HCT116 (cell line): ENCODE measurements around the gene FRY. TPM values are rescaled to one million over a fixed set of nuclear protein-coding genes. Genes with fewer than 3 reads are reported as not detected.
"Not testable (repeated sequence)": the region's sequence is repeated elsewhere in the genome, so short reads cannot be mapped to it uniquely, and the experiment has no call there.

Experiments used
- ATAC-seq: fragments of 200-7000 bp; cut with Tn5 transposase; 2 replicates; pipeline ENCODE4 v1.9.1; 2020; ENCODE audit warnings: mild to moderate bottlenecking, moderate library complexity
- BruUV-seq: library from RNA; stranded (reverse); fragments of 400-500 nt; replicated peaks from 2 replicates; lab custom pipeline; 2021; lab: Mats Ljungman, UMichigan
- CTCF ChIA-PET: fragments of 300-600 bp; sonication (Branson Sonifier 250); formaldehyde crosslinking; loops from one replicate; lab custom pipeline; 2021; ENCODE audit warnings: antibody characterized with exemption; lab: Charles Lee
- POLR2A ChIA-PET: fragments of 300-600, 350-600 bp; sonication (Branson Sonifier 250); formaldehyde crosslinking; loops from one replicate; lab custom pipeline; 2021; ENCODE audit warnings: antibody characterized with exemption; lab: Charles Lee
- RAD21 ChIA-PET, 2 experiments: fragments of 300-600 bp; sonication (Branson Sonifier 250); formaldehyde crosslinking; loops; one replicate each; lab custom pipeline; 2023; ENCODE audit warnings: low total read pairs in 2 of 2; ENCODE audit not compliant: uncharacterized antibody in 2 of 2, unreplicated experiment in 2 of 2, low non-redundant PET in 1 of 2; lab: Charles Lee
- DNase-seq: peaks from one replicate; pipeline ENCODE4 v3.0.0-alpha.2; 2010; ENCODE audit warnings: low read depth, low spot score
- H2AFZ ChIP-seq: fragments of 200-600 bp; shearing (Covaris generic), sonication (generic); 2 replicates; pipeline ENCODE4 v1.6.1; 2017; ENCODE audit warnings: low read depth, mixed run types, mixed read lengths, antibody characterized with exemption, low read length; ENCODE audit not compliant: poor library complexity, severe bottlenecking
- H3K27ac ChIP-seq: 2 replicates; pipeline ENCODE4 v1.5.1; 2012; ENCODE audit warnings: low read depth, low read length
- H3K27me3 ChIP-seq: fragments of 200-600 bp; sonication (generic); 2 replicates; pipeline ENCODE4 v1.6.1; 2016; ENCODE audit warnings: mixed run types, low read length, mixed read lengths; ENCODE audit not compliant: insufficient read depth
- H3K36me3 ChIP-seq, 2 experiments: fragments of 200-500 bp in 1 of 2; fragments of 200-600 bp in 1 of 2; sonication (Bioruptor generic) in 1 of 2; sonication (generic) in 1 of 2; 2 replicates each; pipeline versions ENCODE4 v1.5.1 to v1.6.1; 2014 to 2016; ENCODE audit warnings: low read length in 2 of 2, inconsistent platforms in 1 of 2, mixed read lengths in 1 of 2, mixed run types in 1 of 2; ENCODE audit not compliant: insufficient read depth in 2 of 2, control insufficient read depth in 1 of 2
- H3K4me1 ChIP-seq, 2 experiments: fragments of 200-600 bp in 1 of 2; sonication (generic) in 1 of 2; 2 replicates each; pipeline versions ENCODE4 v1.5.1 to v1.6.1; 2012 to 2017; ENCODE audit warnings: low read length in 2 of 2, inconsistent platforms in 1 of 2, mild to moderate bottlenecking in 1 of 2, mixed read lengths in 1 of 2, mixed run types in 1 of 2, moderate library complexity in 1 of 2; ENCODE audit not compliant: insufficient read depth in 2 of 2, control insufficient read depth in 1 of 2
- H3K4me2 ChIP-seq: fragments of 200-600 bp; sonication (generic); 2 replicates; pipeline ENCODE4 v1.6.1; 2017; ENCODE audit warnings: mixed run types, low read length, mixed read lengths
- H3K4me3 ChIP-seq, 2 experiments: fragments of 200-600 bp in 1 of 2; sonication (generic) in 1 of 2; replicated peaks in 1 of 2; 2 replicates each; pipeline ENCODE4 v1.5.1; 2011 to 2016; ENCODE audit warnings: low read length in 2 of 2, control low read depth in 1 of 2, low read depth in 1 of 2, mild to moderate bottlenecking in 1 of 2, mixed read lengths in 1 of 2, mixed run types in 1 of 2
- H3K79me2 ChIP-seq: fragments of 200-600 bp; sonication (generic); 2 replicates; pipeline ENCODE4 v1.6.1; 2017; ENCODE audit warnings: mild to moderate bottlenecking, mixed run types, low read length, moderate library complexity, mixed read lengths; ENCODE audit not compliant: insufficient read depth
- H3K9ac ChIP-seq: fragments of 200-600 bp; sonication (generic); 2 replicates; pipeline ENCODE4 v1.6.1; 2016; ENCODE audit warnings: low read length, mixed read lengths
- H3K9me2 ChIP-seq: fragments of 200-600 bp; sonication (generic), shearing (Covaris generic); 2 replicates; pipeline ENCODE4 v1.6.1; 2017; ENCODE audit warnings: mixed run types, mild to moderate bottlenecking, moderate library complexity; ENCODE audit not compliant: insufficient read depth
- H3K9me3 ChIP-seq, 2 experiments: fragments of 200-500 bp in 1 of 2; fragments of 200-600 bp in 1 of 2; sonication (Bioruptor generic) in 1 of 2; sonication (generic) in 1 of 2; 2 replicates each; pipeline ENCODE4 v1.6.1; 2014 to 2017; ENCODE audit warnings: low read length in 2 of 2, mixed read lengths in 2 of 2, inconsistent platforms in 1 of 2, low read depth in 1 of 2, mild to moderate bottlenecking in 1 of 2, mixed run types in 1 of 2, moderate library complexity in 1 of 2; ENCODE audit not compliant: control insufficient read depth in 1 of 2, insufficient read depth in 1 of 2
- H4K20me1 ChIP-seq: fragments of 200-600 bp; sonication (generic), shearing (Covaris generic); 2 replicates; pipeline ENCODE4 v1.6.1; 2017; ENCODE audit warnings: mixed run types, mild to moderate bottlenecking, moderate library complexity; ENCODE audit not compliant: insufficient read depth
- CBX3 ChIP-seq: IDR thresholded peaks from 2 replicates; pipeline ENCODE4 v1.6.1; 2012; ENCODE audit warnings: low read depth
- CTCF ChIP-seq, 3 experiments: fragments of 200-600 bp in 1 of 3; sonication (generic) in 1 of 3; IDR thresholded peaks in 2 of 3; conservative IDR thresholded peaks in 1 of 3; 2 replicates each; pipeline ENCODE4 v1.5.1; 2012 to 2017; ENCODE audit warnings: low read depth in 2 of 3, low read length in 2 of 3, antibody characterized with exemption in 1 of 3, borderline replicate concordance in 1 of 3, control low read depth in 1 of 3, mild to moderate bottlenecking in 1 of 3, mixed read lengths in 1 of 3, mixed run types in 1 of 3, moderate library complexity in 1 of 3; ENCODE audit not compliant: insufficient read depth in 1 of 3
- EZH2 ChIP-seq: fragments of 200-600 bp; sonication (generic); IDR thresholded peaks from 2 replicates; pipeline ENCODE4 v1.6.1; 2017; ENCODE audit warnings: antibody characterized with exemption, mixed run types
- intact Hi-C: fragments of 100-400 bp; cut with micrococcal nuclease; formaldehyde crosslinking; loops from 2 replicates; pipeline ENCODE4 v1.10.0; 2022
- total RNA-seq: library from RNA; stranded (reverse); gene quantifications from one replicate; pipeline ENCODE4 v1.2.1, GENCODE V29; 2021; ENCODE audit not compliant: unreplicated experiment

The FRY gene
- total RNA-seq, 1 experiment from 2014 or later: 1.4 TPM

- Histone ChIP-seq H3K27ac (no peak overlapping the region), H3K4me2 (no peak overlapping the region), H2AFZ (no peak overlapping the region), H3K4me3 (no peak overlapping the region), H3K4me1 (peaks cover 3% of the 10 kb centered on the region in 2 experiments), H3K79me2 (no peaks in the 10 kb centered on the region), H4K20me1 (no peaks in the 10 kb centered on the region), H3K9ac (no peak overlapping the region), H3K9me3 (no peaks in the 10 kb centered on the region), H3K27me3 (0 out of 2 replicates have a peak, but pooled peaks cover 6% of the 10 kb centered on the region), H3K9me2 (no peaks in the 10 kb centered on the region), H3K36me3 (no peaks in the 10 kb centered on the region)
- DNase-seq: no peak
- no peak for ATAC-seq
- BruUV-seq: no TSS peak
- POLR2A ChIA-PET: no interaction called here
- no peak for TF ChIP-seq CTCF (IDR thresholded peaks at IDR 0.05 in 2 of 3, conservative IDR thresholded peaks at IDR 0.05 in 1 of 3; ENCODE audit: borderline replicate concordance in 1 of 3, insufficient read depth in 1 of 3, low read depth in 2 of 3, low read length in 2 of 3)
- TF ChIP-seq CBX3: no peak
- no peak for TF ChIP-seq EZH2
- intact Hi-C loops: no loop called here
- RAD21 ChIA-PET: no interaction called here
- CTCF ChIA-PET: interaction anchor here (1.3 kb wide), 1 partner anchor 77 kb away, joined by 3 read pairs; no protein-coding TSS in a partner anchor
These were observed 43.9 kb upstream of the FRY start for GRCh38 chr13:31987535-31988170.

GRCh38 chr13:31994367-31994766 is 37.2 kb upstream of the FRY start:
- H3K9me3 ChIP-seq, H3K9ac ChIP-seq, H3K4me3 ChIP-seq, H3K9me2 ChIP-seq, H3K27ac ChIP-seq, H3K4me1 ChIP-seq, H3K4me2 ChIP-seq, intact Hi-C loops, BruUV-seq, H3K79me2 ChIP-seq, H3K36me3 ChIP-seq, DNase-seq, ATAC-seq, H4K20me1 ChIP-seq, H3K27me3 ChIP-seq, POLR2A ChIA-PET, CTCF ChIA-PET, H2AFZ ChIP-seq, RAD21 ChIA-PET: not testable (repeated sequence)
